ENCODE measurements around the gene AHCYL1.

GRCh38 chr1:110002695-110003094 is 18.1 kb downstream of the AHCYL1 start:
- TF ChIP-seq CTCF (IDR thresholded peaks at IDR 0.05 in 2 of 3, conservative IDR thresholded peaks at IDR 0.05 in 1 of 3; ENCODE audit: borderline replicate concordance in 1 of 3, insufficient read depth in 1 of 3, low read depth in 2 of 3, low read length in 2 of 3): no peak
- no peak for TF ChIP-seq JUND (IDR thresholded peaks at IDR 0.05)
- no peak for TF ChIP-seq SIN3A (IDR thresholded peaks at IDR 0.05; ENCODE audit: low read depth)
- no peak for TF ChIP-seq EZH2 (IDR thresholded peaks at IDR 0.05)
- no peak for TF ChIP-seq POLR2A (IDR thresholded peaks at IDR 0.05; ENCODE audit: borderline replicate concordance, extremely low read depth, insufficient read depth, insufficient read length)
- no peak for TF ChIP-seq SRF (IDR thresholded peaks at IDR 0.05; ENCODE audit: low read depth)
- no peak for TF ChIP-seq MAX (IDR thresholded peaks at IDR 0.05)
- TF ChIP-seq POLR2AphosphoS5 (IDR thresholded peaks at IDR 0.05; ENCODE audit: low read depth, low read length): no peak
- TF ChIP-seq RAD21 (IDR thresholded peaks at IDR 0.05; ENCODE audit: low read depth): no peak
- TF ChIP-seq ELF1 (IDR thresholded peaks at IDR 0.05; ENCODE audit: borderline replicate concordance, low read depth): no peak
- TF ChIP-seq FOSL1 (IDR thresholded peaks at IDR 0.05; ENCODE audit: low read depth): no peak
- no peak for TF ChIP-seq EZH2phosphoT487 (IDR thresholded peaks at IDR 0.05; ENCODE audit: borderline replicate concordance)
- TF ChIP-seq CEBPB (IDR thresholded peaks at IDR 0.05; ENCODE audit: low read depth): no peak
- TF ChIP-seq TCF7L2 (IDR thresholded peaks at IDR 0.05; ENCODE audit: borderline replicate concordance, extremely low read depth, insufficient read depth, insufficient read length): no peak
